H1 (cell line): ENCODE measurements around the gene EXOC3L1. TPM values are rescaled to one million over a fixed set of nuclear protein-coding genes. Genes with fewer than 3 reads are reported as not detected.

Experiments
- GABPA ChIP-seq: IDR thresholded peaks from 2 replicates; pipeline ENCODE4 v1.6.1; 2011; ENCODE audit warnings: mild to moderate bottlenecking, low read length, moderate library complexity, borderline replicate concordance; ENCODE audit not compliant: insufficient read depth
- GTF2F1 ChIP-seq: IDR thresholded peaks from 2 replicates; pipeline ENCODE4 v1.6.1; 2012; ENCODE audit warnings: low read depth, low read length, improper control_type of control experiment, borderline replicate concordance
- KDM5A ChIP-seq: fragments of 200-600 bp; IDR thresholded peaks from 2 replicates; pipeline ENCODE4 v1.7.1; 2012; ENCODE audit warnings: mild to moderate bottlenecking, low read length, inconsistent platforms, mixed read lengths
- RXRA ChIP-seq: IDR thresholded peaks from 2 replicates; pipeline ENCODE4 v1.6.1; 2011; ENCODE audit warnings: low read depth, mild to moderate bottlenecking, low read length, moderate library complexity; ENCODE audit not compliant: insufficient read depth
- SP2 ChIP-seq: IDR thresholded peaks from 2 replicates; pipeline ENCODE4 v1.6.1; 2012; ENCODE audit warnings: mild to moderate bottlenecking, low read length, inconsistent platforms
- polyA plus RNA-seq, 7 experiments: library from polyadenylated mRNA; depleted of rRNA in 3 of 7; stranded (reverse) in 5 of 7; unstranded in 2 of 7; fragments of >200 nt in 5 of 7; fragments of 200-250 nt in 2 of 7; gene quantifications; 1 replicate in 5 of 7; 2 replicates in 1 of 7; 4 replicates in 1 of 7; pipeline versions ENCODE4 v1.2.1 to v1.2.3, GENCODE V29; 2011 to 2013; ENCODE audit warnings: missing spikeins in 2 of 7, mixed read lengths in 2 of 7
- total RNA-seq: library from RNA; stranded (reverse); fragmentation: NEBNext Ultra II Directional; extraction: Animal tissue kit (Norgen Biotek cat#: 25700); gene quantifications from 2 replicates; pipeline ENCODE4 v1.2.1, GENCODE V29; 2021
- TF ChIP-seq, protein P1 (sequence below): fragments of 300-600 bp; sonication (generic); IDR thresholded peaks from 2 replicates; pipeline ENCODE4 v1.7.1; 2012; ENCODE audit warnings: low read length, moderate library complexity, mild to moderate bottlenecking, inconsistent platforms; ENCODE audit not compliant: insufficient replicate concordance
- TF ChIP-seq, protein P2 (sequence below): IDR thresholded peaks from 2 replicates; pipeline ENCODE4 v1.6.1; 2012; ENCODE audit warnings: low read length, inconsistent platforms

Gene EXOC3L1
- total and polyA plus RNA-seq, 2 of the 8 experiments (the other 6 are each of a cell fraction or from before 2014, with no cell fraction given): 1.3 TPM

DNA sequence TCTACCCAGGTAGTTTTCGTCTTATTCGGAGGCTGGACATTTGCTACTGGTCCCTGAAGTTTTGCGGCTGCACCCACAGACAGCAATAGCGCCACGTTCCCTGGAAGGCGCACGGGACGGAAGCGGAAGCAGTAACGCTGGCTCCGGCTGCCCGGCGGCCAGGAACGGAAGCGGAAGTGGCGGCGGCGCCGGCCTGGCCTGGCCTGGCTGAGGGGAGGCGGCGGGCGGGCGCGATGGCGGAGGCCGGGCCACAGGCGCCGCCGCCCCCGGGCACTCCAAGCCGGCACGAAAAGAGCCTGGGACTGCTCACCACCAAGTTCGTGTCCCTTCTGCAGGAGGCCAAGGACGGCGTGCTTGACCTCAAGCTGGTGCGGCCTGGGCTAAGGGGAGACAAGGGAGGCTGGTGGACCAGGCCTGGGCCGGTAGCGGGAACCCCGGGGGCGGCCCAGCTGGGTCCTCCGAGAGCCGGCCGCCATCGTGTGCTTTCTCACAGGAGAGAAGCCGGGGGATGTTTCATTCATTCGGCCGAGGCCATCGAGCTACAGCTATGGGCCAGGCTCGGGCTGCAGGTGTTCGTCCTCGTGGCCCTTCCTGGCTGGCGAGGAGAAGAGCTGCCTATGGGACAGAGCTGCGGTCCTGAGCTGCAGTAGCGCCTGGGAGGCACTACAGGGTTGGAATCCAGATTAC lies 2.2 kb upstream of the EXOC3L1 start, which contains the start of gene E2F4 (continued):
- TF ChIP-seq, protein P1, sequence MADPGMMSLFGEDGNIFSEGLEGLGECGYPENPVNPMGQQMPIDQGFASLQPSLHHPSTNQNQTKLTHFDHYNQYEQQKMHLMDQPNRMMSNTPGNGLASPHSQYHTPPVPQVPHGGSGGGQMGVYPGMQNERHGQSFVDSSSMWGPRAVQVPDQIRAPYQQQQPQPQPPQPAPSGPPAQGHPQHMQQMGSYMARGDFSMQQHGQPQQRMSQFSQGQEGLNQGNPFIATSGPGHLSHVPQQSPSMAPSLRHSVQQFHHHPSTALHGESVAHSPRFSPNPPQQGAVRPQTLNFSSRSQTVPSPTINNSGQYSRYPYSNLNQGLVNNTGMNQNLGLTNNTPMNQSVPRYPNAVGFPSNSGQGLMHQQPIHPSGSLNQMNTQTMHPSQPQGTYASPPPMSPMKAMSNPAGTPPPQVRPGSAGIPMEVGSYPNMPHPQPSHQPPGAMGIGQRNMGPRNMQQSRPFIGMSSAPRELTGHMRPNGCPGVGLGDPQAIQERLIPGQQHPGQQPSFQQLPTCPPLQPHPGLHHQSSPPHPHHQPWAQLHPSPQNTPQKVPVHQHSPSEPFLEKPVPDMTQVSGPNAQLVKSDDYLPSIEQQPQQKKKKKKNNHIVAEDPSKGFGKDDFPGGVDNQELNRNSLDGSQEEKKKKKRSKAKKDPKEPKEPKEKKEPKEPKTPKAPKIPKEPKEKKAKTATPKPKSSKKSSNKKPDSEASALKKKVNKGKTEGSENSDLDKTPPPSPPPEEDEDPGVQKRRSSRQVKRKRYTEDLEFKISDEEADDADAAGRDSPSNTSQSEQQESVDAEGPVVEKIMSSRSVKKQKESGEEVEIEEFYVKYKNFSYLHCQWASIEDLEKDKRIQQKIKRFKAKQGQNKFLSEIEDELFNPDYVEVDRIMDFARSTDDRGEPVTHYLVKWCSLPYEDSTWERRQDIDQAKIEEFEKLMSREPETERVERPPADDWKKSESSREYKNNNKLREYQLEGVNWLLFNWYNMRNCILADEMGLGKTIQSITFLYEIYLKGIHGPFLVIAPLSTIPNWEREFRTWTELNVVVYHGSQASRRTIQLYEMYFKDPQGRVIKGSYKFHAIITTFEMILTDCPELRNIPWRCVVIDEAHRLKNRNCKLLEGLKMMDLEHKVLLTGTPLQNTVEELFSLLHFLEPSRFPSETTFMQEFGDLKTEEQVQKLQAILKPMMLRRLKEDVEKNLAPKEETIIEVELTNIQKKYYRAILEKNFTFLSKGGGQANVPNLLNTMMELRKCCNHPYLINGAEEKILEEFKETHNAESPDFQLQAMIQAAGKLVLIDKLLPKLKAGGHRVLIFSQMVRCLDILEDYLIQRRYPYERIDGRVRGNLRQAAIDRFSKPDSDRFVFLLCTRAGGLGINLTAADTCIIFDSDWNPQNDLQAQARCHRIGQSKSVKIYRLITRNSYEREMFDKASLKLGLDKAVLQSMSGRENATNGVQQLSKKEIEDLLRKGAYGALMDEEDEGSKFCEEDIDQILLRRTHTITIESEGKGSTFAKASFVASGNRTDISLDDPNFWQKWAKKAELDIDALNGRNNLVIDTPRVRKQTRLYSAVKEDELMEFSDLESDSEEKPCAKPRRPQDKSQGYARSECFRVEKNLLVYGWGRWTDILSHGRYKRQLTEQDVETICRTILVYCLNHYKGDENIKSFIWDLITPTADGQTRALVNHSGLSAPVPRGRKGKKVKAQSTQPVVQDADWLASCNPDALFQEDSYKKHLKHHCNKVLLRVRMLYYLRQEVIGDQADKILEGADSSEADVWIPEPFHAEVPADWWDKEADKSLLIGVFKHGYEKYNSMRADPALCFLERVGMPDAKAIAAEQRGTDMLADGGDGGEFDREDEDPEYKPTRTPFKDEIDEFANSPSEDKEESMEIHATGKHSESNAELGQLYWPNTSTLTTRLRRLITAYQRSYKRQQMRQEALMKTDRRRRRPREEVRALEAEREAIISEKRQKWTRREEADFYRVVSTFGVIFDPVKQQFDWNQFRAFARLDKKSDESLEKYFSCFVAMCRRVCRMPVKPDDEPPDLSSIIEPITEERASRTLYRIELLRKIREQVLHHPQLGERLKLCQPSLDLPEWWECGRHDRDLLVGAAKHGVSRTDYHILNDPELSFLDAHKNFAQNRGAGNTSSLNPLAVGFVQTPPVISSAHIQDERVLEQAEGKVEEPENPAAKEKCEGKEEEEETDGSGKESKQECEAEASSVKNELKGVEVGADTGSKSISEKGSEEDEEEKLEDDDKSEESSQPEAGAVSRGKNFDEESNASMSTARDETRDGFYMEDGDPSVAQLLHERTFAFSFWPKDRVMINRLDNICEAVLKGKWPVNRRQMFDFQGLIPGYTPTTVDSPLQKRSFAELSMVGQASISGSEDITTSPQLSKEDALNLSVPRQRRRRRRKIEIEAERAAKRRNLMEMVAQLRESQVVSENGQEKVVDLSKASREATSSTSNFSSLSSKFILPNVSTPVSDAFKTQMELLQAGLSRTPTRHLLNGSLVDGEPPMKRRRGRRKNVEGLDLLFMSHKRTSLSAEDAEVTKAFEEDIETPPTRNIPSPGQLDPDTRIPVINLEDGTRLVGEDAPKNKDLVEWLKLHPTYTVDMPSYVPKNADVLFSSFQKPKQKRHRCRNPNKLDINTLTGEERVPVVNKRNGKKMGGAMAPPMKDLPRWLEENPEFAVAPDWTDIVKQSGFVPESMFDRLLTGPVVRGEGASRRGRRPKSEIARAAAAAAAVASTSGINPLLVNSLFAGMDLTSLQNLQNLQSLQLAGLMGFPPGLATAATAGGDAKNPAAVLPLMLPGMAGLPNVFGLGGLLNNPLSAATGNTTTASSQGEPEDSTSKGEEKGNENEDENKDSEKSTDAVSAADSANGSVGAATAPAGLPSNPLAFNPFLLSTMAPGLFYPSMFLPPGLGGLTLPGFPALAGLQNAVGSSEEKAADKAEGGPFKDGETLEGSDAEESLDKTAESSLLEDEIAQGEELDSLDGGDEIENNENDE: no peak
- no peak for TF ChIP-seq RXRA
- TF ChIP-seq SP2: no peak
- TF ChIP-seq, protein P2, sequence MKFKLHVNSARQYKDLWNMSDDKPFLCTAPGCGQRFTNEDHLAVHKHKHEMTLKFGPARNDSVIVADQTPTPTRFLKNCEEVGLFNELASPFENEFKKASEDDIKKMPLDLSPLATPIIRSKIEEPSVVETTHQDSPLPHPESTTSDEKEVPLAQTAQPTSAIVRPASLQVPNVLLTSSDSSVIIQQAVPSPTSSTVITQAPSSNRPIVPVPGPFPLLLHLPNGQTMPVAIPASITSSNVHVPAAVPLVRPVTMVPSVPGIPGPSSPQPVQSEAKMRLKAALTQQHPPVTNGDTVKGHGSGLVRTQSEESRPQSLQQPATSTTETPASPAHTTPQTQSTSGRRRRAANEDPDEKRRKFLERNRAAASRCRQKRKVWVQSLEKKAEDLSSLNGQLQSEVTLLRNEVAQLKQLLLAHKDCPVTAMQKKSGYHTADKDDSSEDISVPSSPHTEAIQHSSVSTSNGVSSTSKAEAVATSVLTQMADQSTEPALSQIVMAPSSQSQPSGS: no peak
- peak; percentile 93 for TF ChIP-seq GABPA
- TF ChIP-seq KDM5A: no peak; the same call in 1 of the 2 replicates
- TF ChIP-seq GTF2F1: no peak
